Tibial artery (tissue), 4 donors: ENCODE measurements around the gene EDC4.

ENCODE experiments used
- DNase-seq, 2 donors: peaks; one replicate each; pipeline ENCODE4 v3.0.0-alpha.2; 2019
- H3K27ac ChIP-seq, 2 donors: fragments of 200-600 bp; sonication (generic) in 1 of 2; 1 replicate in 1 of 2; 2 replicates in 1 of 2; pipeline ENCODE4 v1.5.1; 2018 to 2019; ENCODE audit warnings: mild to moderate bottlenecking in 1 of 2
- H3K27me3 ChIP-seq, 2 donors: fragments of 200-600 bp; sonication (generic) in 1 of 2; one replicate each; pipeline versions ENCODE4 v1.5.1 to v1.6.0; 2016 to 2019
- H3K36me3 ChIP-seq, 3 donors: fragments of 200-600 bp; sonication (generic) in 2 of 3; one replicate each; pipeline ENCODE4 v1.5.1; 2016 to 2019; ENCODE audit warnings: mild to moderate bottlenecking in 2 of 3
- H3K4me1 ChIP-seq, 4 donors: fragments of 200-600 bp; sonication (generic) in 2 of 4; 1 replicate in 3 of 4; 2 replicates in 1 of 4; pipeline ENCODE4 v1.5.1; 2016 to 2019
- H3K4me3 ChIP-seq, 2 donors: fragments of 200-600 bp; sonication (generic) in 1 of 2; 1 replicate in 1 of 2; 2 replicates in 1 of 2; pipeline ENCODE4 v1.5.1; 2018 to 2019; ENCODE audit warnings: mild to moderate bottlenecking in 2 of 2
- H3K9me3 ChIP-seq, 3 donors: fragments of 200-600 bp; sonication (generic) in 1 of 3; one replicate each; pipeline ENCODE4 v1.5.1; 2016 to 2019
- CTCF ChIP-seq, 2 experiments: fragments of 200-600 bp in 1 of 2; fragments of 450-650 bp in 1 of 2; IDR thresholded peaks; one replicate each; pipeline ENCODE4 v1.5.1; 2017 to 2019; ENCODE audit warnings: antibody characterized with exemption in 2 of 2, mild to moderate bottlenecking in 1 of 2, moderate library complexity in 1 of 2
- intact Hi-C: fragments of 100-400 bp; cut with DNase I; formaldehyde crosslinking; loops from one replicate; pipeline ENCODE4 v1.15.0; 2023; ENCODE audit warnings: low total_unique reads

EDC4 gene

GRCh38 chr16:67872631-67873434 is at the start of gene EDC4:
EDC4 (plus strand) TSS chr16:67873052; CDS start chr16:67873262, 210 bp downstream.
- peak; percentile 82 to 93 for DNase-seq
- Histone ChIP-seq H3K27me3 (no peaks in the 10 kb centered on the region), H3K27ac (peak within 1 kb of the TSS; percentile 90 to 94), H3K4me1 (peaks cover 0 to 39% (median 28%) of the 10 kb centered on the region in 4 donors), H3K9me3 (no peaks in the 10 kb centered on the region), H3K4me3 (peak within 1 kb of the TSS; percentile 96 to 99), H3K36me3 (peaks cover 32 to 60% (median 56%) of the 10 kb centered on the region in 3 donors)
- intact Hi-C loops: no loop called here
- no peak for TF ChIP-seq CTCF (IDR thresholded peaks at IDR 0.05)

GRCh38 chr16:67825119-67825518 is 47.7 kb upstream of the EDC4 start:
- H3K27me3 ChIP-seq: no peaks in the 10 kb centered on the region
- H3K4me1 ChIP-seq: no peaks in the 10 kb centered on the region
- no peak for DNase-seq
- no peaks in the 10 kb centered on the region for H3K9me3 ChIP-seq
- intact Hi-C loops: no loop called here
- peaks cover 9 to 49% (median 28%) of the 10 kb centered on the region in 3 donors for H3K36me3 ChIP-seq
- no peak overlapping the region for H3K27ac ChIP-seq
- H3K4me3 ChIP-seq: no peak overlapping the region
- TF ChIP-seq CTCF (IDR thresholded peaks at IDR 0.05): no peak

DNA sequence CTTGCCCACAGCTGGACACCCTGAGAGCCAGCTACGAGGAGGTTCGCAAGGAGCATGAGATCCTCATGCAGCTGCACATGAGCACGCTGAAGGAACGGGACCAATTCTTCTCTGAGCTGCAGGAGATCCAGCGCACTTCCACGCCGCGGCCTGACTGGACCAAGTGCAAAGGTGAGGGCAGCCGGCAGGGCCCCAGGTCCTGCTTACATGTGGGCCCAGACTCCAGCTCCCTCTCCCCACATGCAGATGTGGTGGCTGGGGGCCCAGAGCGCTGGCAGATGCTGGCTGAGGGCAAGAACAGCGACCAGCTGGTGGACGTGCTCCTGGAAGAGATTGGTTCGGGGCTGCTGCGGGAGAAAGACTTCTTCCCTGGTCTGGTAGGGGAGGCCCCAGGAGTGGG is 46.9 kb upstream of the EDC4 start:
- no peak overlapping the region for H3K27ac ChIP-seq
- intact Hi-C loops: no loop called here
- H3K27me3 ChIP-seq: no peaks in the 10 kb centered on the region
- no peak for TF ChIP-seq CTCF (IDR thresholded peaks at IDR 0.05)
- peaks cover 17 to 57% (median 36%) of the 10 kb centered on the region in 3 donors for H3K36me3 ChIP-seq
- no peak overlapping the region for H3K4me3 ChIP-seq
- no peaks in the 10 kb centered on the region for H3K4me1 ChIP-seq
- H3K9me3 ChIP-seq: no peaks in the 10 kb centered on the region
- DNase-seq: no peak

GRCh38 chr16:67828651-67829050 is 44.2 kb upstream of the EDC4 start:
- Histone ChIP-seq H3K36me3 (peaks cover 19 to 71% (median 49%) of the 10 kb centered on the region in 3 donors), H3K4me3 (no peak overlapping the region), H3K4me1 (peaks cover 0 to 14% (median 12%) of the 10 kb centered on the region in 4 donors), H3K9me3 (no peaks in the 10 kb centered on the region), H3K27ac (no peak overlapping the region), H3K27me3 (no peaks in the 10 kb centered on the region)
- DNase-seq: no peak
- intact Hi-C loops: no loop called here
- TF ChIP-seq CTCF (IDR thresholded peaks at IDR 0.05): no peak

- no peaks in the 10 kb centered on the region for H3K27me3 ChIP-seq
- no peaks in the 10 kb centered on the region for H3K9me3 ChIP-seq
- peaks cover 19 to 43% (median 38%) of the 10 kb centered on the region in 3 donors for H3K36me3 ChIP-seq
- H3K4me3 ChIP-seq: peak overlapping the region; percentile 76 to 82
- no peak for TF ChIP-seq CTCF (IDR thresholded peaks at IDR 0.05)
- peak overlapping the region; percentile 78 to 88 for H3K27ac ChIP-seq
- H3K4me1 ChIP-seq: peaks cover 0 to 19% (median 16%) of the 10 kb centered on the region in 4 donors
- no peak for DNase-seq
- intact Hi-C loops: loop anchor here (5.0 to 10.0 kb wide), 2 partner anchors 52 to 94 kb away; partner anchors contain the start of gene NRN1L
Measured at GRCh38 chr16:67833030-67833414, 39.8 kb upstream of the EDC4 start.
